Measurements from ENCODE around the gene RAD9A.

Gene RAD9A

GRCh38 chr11:67364783-67365722 lies 26.7 kb upstream of the RAD9A start:
- TF ChIP-seq CTCF (IDR thresholded peaks at IDR 0.05; ENCODE audit: insufficient read depth, missing control alignments) = no peak
- peak; percentile 7 for DNase-seq (ENCODE audit: insufficient read length, low spot score)
- FAIRE-seq = no peak

- FAIRE-seq (no peak), DNase-seq (ENCODE audit: insufficient read length, low spot score) (no peak)
- TF ChIP-seq CTCF (IDR thresholded peaks at IDR 0.05; ENCODE audit: insufficient read depth, missing control alignments) = no peak
Measured at GRCh38 chr11:67365736-67366444, 25.9 kb upstream of the RAD9A start.

- FAIRE-seq (no peak), DNase-seq (ENCODE audit: insufficient read length, low spot score) (no peak)
- no peak for TF ChIP-seq CTCF (IDR thresholded peaks at IDR 0.05; ENCODE audit: insufficient read depth, missing control alignments)
Measured at GRCh38 chr11:67366546-67366945, 25.2 kb upstream of the RAD9A start.

- FAIRE-seq = no peak
- no peak for TF ChIP-seq CTCF (IDR thresholded peaks at IDR 0.05; ENCODE audit: insufficient read depth, missing control alignments)
- no peak for DNase-seq (ENCODE audit: insufficient read length, low spot score)
Measured at GRCh38 chr11:67366961-67367760, 24.6 kb upstream of the RAD9A start.

GRCh38 chr11:67367761-67368227 lies 24.0 kb upstream of the RAD9A start:
- FAIRE-seq = no peak
- no peak for TF ChIP-seq CTCF (IDR thresholded peaks at IDR 0.05; ENCODE audit: insufficient read depth, missing control alignments)
- no peak for DNase-seq (ENCODE audit: insufficient read length, low spot score)

- DNase-seq (ENCODE audit: insufficient read length, low spot score) = no peak
- no peak for FAIRE-seq
- no peak for TF ChIP-seq CTCF (IDR thresholded peaks at IDR 0.05; ENCODE audit: insufficient read depth, missing control alignments)
Measured at GRCh38 chr11:67368621-67369020, 23.2 kb upstream of the RAD9A start.
